Heart left ventricle (tissue), 16 donors: ENCODE measurements around the gene CLDN24. TPM values are rescaled to one million over a fixed set of nuclear protein-coding genes. Genes with fewer than 3 reads are reported as not detected.

ENCODE experiments used
- ATAC-seq, 4 donors: fragments of 200-7000 bp; cut with Tn5 transposase; one replicate each; pipeline ENCODE4 v1.9.1; 2020 to 2022; ENCODE audit warnings: moderate library complexity in 4 of 4, mild to moderate bottlenecking in 3 of 4, moderate number of reproducible peaks in 1 of 4
- DNase-seq, 5 donors: peaks; one replicate each; pipeline ENCODE4 v3.0.0-alpha.2; 2020
- H3K27ac ChIP-seq, 12 donors: fragments of 200-600 bp; sonication (generic) in 4 of 12; one replicate each; pipeline versions ENCODE4 v1.5.0 to v1.8.0; 2016 to 2022; ENCODE audit warnings: mild to moderate bottlenecking in 2 of 12
- H3K27me3 ChIP-seq, 9 donors: fragments of 200-600 bp; sonication (generic) in 2 of 9; one replicate each; pipeline versions ENCODE4 v1.5.1 to v1.8.0; 2016 to 2022; ENCODE audit warnings: mild to moderate bottlenecking in 3 of 9
- H3K36me3 ChIP-seq, 9 donors: fragments of 200-600 bp; sonication (generic) in 2 of 9; one replicate each; pipeline versions ENCODE4 v1.5.0 to v1.8.0; 2018 to 2022; ENCODE audit warnings: mild to moderate bottlenecking in 2 of 9
- H3K4me1 ChIP-seq, 12 donors: fragments of 200-600 bp; sonication (generic) in 4 of 12; one replicate each; pipeline versions ENCODE4 v1.5.0 to v1.8.0; 2016 to 2022; ENCODE audit warnings: mild to moderate bottlenecking in 3 of 12
- H3K4me3 ChIP-seq, 12 donors: fragments of 200-600 bp; sonication (generic) in 4 of 12; one replicate each; pipeline versions ENCODE4 v1.5.0 to v1.8.0; 2017 to 2022; ENCODE audit warnings: mild to moderate bottlenecking in 9 of 12, moderate library complexity in 4 of 12
- H3K9me3 ChIP-seq, 12 donors: fragments of 200-600 bp; sonication (generic) in 4 of 12; one replicate each; pipeline versions ENCODE4 v1.5.0 to v1.8.0; 2016 to 2022; ENCODE audit warnings: mild to moderate bottlenecking in 1 of 12
- POLR2A ChIP-seq, 2 donors: fragments of 450-650 bp; IDR thresholded peaks; one replicate each; pipeline ENCODE4 v1.6.1; 2017; ENCODE audit warnings: antibody characterized with exemption in 2 of 2, mild to moderate bottlenecking in 2 of 2, moderate library complexity in 2 of 2
- WGBS, 4 donors: extraction: QIAGEN DNeasy Blood & Tissue Kit in 2 of 4; methylation state at CpG; one replicate each; pipeline versions ENCODE4 v1.1.5 to v1.1.7; 2013 to 2018; 5-methylcytosine and 5-hydroxymethylcytosine counted together
- intact Hi-C, 10 donors: fragments of 100-400 bp; cut with DNase I; formaldehyde crosslinking; loops; one replicate each; pipeline versions ENCODE4 v1.11.1 to v1.14.2; 2022
- polyA plus RNA-seq, 2 donors: library from polyadenylated mRNA; stranded (reverse); fragments of 200-250 nt; gene quantifications; one replicate each; pipeline ENCODE4 v1.2.3, GENCODE V29; 2013
- total RNA-seq, 9 donors: library from RNA; depleted of rRNA in 2 of 9; stranded (reverse); fragments of >200 nt in 2 of 9; fragmentation: NEBNext Ultra II Directional in 3 of 9; extraction: Animal tissue kit (Norgen Biotek cat#: 25700) in 3 of 9; gene quantifications; one replicate each; pipeline versions ENCODE4 v1.1.0 to v1.2.4, GENCODE V29; 2016 to 2023
- TF ChIP-seq, protein P1 (sequence below), 12 donors: fragments of 200-600 bp; sonication (generic) in 4 of 12; IDR thresholded peaks; one replicate each; pipeline versions ENCODE4 v1.5.0 to v1.8.0; 2018 to 2022; ENCODE audit warnings: antibody characterized with exemption in 12 of 12, mild to moderate bottlenecking in 5 of 12
- donor health status: ischemic (EF 13 %, LVEDD 7.1; RV severe dilation, severe dysfunction).
- donor health status: healthy with polysubstance abuse.
- donor health status: DM: no; HTN: yes; CAD: no.
- donor health status: DM: no; HTN: no; CAD: no.
- donor health status: ischemic (EF 25% LVEDD 6.9; RV normal size, moderate dysfunction).
- donor health status: ischemic (EF 25% LVEDD 5.7; RV mildly dilated, moderate dysfunction).
- donor health status: healthy.
- donor health status: DM: yes; HTN: yes; CAD: no.
- donor health status: ischemic (EF 35%, LVEDD 5.7; RV mildly dilated, moderate dysfunction).
- donor health status: nonischemic (EF 11% LVEDD 7.7; RV severe dilation, severe dysfunction).
- donor health status: DM: yes; HTN: yes; CAD: no.
- donor health status: PGD.
- donor health status: ischemic (EF 29% LVEDD 5.4; RV normal size, mild dysfunction).
- donor health status: nonischemic (EF 23%, LVEDD 6.1; RV moderate dilation, normal function).

The CLDN24 gene
- total and polyA plus RNA-seq, 11 donors: not detected

DNA sequence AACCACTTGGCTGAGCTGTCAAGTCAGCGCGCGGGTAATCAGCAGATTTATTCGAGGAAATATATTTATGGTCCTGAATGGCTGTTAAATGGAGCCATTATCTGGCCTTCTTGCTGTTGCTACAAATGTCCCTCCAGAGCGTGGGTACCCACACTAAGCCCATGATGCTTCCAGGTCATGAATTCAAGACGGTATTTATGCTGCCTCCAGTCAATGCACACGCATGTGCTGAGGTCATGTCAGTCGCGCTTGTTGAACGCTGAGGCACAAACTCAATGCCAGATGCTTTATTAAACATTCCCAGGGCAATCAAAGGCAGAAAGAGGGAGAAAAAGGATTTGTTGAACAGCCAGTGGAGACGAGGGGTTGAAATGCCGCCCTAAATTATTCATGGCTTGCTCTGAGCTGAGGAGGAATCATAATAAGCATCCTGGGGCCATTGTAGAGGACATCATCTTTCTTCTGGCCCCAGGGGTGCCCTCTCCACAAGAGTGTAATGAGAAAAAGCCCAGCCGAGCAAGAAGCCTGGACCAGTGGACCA, 36.1 kb upstream of the CLDN24 start:
- ATAC-seq: no peak
- no peak for TF ChIP-seq POLR2A (IDR thresholded peaks at IDR 0.05)
- intact Hi-C loops: no loop called here
- Histone ChIP-seq H3K9me3 (peaks cover 0 to 8% (median 0%) of the 10 kb centered on the region in 12 donors), H3K4me3 (no peak overlapping the region), H3K4me1 (no peaks in the 10 kb centered on the region), H3K36me3 (no peaks in the 10 kb centered on the region), H3K27me3 (peaks cover 0 to 9% (median 0%) of the 10 kb centered on the region in 9 donors), H3K27ac (no peak overlapping the region)
- 87 to 92% (median 88%) methylated on average over 13 of the region's 13 CpGs for WGBS, 4 donors
- DNase-seq: no peak

DNA sequence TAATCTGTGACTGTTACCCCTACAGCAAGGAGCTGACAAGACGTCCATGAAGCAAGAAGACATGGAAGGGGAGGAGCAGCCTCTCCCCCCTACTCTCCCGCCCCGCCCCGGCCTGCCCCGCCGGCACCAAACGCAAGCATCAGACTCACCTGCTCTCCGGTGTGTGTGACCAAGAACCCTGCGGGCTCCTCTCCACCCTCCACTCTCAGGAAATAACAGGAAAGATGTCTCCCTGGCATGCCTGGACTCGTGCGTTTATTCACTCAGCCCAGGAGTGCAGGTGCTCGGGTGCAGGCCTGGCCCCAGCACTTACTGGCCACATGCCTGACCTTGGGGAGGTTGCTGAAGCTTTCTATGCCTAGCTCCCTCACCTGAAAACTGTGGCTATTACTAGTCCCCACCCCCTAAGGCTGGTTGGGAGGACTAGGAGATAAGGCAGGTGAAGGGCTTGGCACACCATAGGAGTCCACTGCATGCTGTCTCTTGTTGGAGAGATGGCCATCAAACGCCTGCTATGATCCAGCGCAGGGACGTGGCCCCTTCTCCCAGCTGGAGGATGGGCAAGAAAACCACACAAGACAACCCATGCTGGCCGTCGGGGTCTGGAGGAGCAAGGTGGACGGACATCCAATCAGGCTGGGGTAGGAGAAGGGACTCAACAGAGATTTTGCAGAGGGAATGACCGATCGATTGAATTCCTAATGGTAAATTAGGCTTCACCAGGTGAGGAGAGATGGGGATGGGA, 34.9 kb upstream of the CLDN24 start:
- H3K4me3 ChIP-seq: no peak overlapping the region
- ATAC-seq (no peak), DNase-seq (no peak)
- intact Hi-C loops: no loop called here
- H3K27ac ChIP-seq: no peak overlapping the region
- peaks cover 0 to 9% (median 0%) of the 10 kb centered on the region in 9 donors for H3K27me3 ChIP-seq
- WGBS, 4 donors: 87 to 91% (median 89%) methylated on average over 20 of the region's 20 CpGs
- no peaks in the 10 kb centered on the region for H3K36me3 ChIP-seq
- peaks cover 0 to 8% (median 0%) of the 10 kb centered on the region in 12 donors for H3K9me3 ChIP-seq
- no peak for TF ChIP-seq POLR2A (IDR thresholded peaks at IDR 0.05)
- TF ChIP-seq, protein P1, sequence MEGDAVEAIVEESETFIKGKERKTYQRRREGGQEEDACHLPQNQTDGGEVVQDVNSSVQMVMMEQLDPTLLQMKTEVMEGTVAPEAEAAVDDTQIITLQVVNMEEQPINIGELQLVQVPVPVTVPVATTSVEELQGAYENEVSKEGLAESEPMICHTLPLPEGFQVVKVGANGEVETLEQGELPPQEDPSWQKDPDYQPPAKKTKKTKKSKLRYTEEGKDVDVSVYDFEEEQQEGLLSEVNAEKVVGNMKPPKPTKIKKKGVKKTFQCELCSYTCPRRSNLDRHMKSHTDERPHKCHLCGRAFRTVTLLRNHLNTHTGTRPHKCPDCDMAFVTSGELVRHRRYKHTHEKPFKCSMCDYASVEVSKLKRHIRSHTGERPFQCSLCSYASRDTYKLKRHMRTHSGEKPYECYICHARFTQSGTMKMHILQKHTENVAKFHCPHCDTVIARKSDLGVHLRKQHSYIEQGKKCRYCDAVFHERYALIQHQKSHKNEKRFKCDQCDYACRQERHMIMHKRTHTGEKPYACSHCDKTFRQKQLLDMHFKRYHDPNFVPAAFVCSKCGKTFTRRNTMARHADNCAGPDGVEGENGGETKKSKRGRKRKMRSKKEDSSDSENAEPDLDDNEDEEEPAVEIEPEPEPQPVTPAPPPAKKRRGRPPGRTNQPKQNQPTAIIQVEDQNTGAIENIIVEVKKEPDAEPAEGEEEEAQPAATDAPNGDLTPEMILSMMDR (IDR thresholded peaks at IDR 0.05): no peak
- H3K4me1 ChIP-seq: no peaks in the 10 kb centered on the region

DNA sequence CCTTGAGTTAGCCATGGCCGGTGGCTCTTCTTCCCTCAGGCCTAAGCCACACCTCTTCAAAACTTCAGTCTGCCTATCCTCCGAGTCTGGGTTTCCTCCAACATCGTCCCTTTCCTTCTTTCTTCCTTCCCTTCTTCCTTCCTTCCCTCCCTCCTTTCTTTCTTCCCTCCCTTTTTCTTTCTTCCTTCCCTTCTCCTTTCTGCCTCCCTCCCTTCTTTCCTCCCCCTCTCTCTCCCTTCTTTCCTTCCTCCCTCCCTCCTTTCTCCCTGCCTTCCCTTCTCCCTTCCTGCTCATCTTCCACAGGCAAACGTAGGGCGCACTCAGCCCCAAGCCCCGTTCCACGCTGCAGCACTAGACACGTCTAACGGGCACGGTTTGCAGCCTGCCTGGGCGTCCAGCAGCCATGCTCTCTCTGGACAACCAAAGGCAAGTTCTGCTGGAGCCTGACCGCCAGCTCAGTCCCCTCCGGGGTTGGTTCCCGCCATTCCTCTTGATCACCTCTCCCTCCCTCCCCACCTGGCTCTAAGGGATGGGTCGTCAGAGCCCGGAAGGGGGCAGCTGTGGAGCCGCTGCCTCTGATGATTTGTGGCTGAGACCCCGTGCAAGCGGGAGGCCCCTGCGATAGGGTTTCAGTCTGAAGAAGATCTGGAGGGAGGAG, 34.1 kb upstream of the CLDN24 start:
- Histone ChIP-seq H3K9me3 (peaks cover 0 to 3% (median 0%) of the 10 kb centered on the region in 12 donors), H3K36me3 (no peaks in the 10 kb centered on the region), H3K4me1 (no peaks in the 10 kb centered on the region), H3K27ac (no peak overlapping the region), H3K4me3 (no peak overlapping the region), H3K27me3 (peaks cover 0 to 9% (median 0%) of the 10 kb centered on the region in 9 donors)
- intact Hi-C loops: no loop called here
- no peak for TF ChIP-seq POLR2A (IDR thresholded peaks at IDR 0.05)
- TF ChIP-seq, protein P1 (IDR thresholded peaks at IDR 0.05): no peak
- WGBS, 4 donors: 84 to 89% (median 87%) methylated on average over 20 of the region's 20 CpGs
- ATAC-seq (no peak), DNase-seq (no peak)

DNA sequence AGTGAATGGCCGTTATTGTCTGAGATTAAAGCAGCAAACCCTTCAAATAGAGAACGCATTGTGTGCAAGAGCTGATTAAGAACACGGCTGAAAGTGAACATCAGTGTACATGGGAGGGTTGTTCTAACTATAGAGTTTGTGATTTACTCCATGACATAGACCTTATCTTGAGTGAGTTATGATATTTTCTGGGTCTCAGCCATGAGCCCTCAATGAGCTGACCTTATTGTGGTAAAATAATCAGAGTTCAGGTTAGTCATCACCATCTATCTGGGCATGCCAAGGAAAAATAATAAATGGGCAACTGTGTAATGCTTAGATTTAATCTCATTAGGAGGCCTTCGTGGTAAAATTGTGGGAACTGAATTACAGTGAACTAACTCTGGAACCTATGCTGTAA, 33.2 kb upstream of the CLDN24 start:
- no peaks in the 10 kb centered on the region for H3K36me3 ChIP-seq
- no peak overlapping the region for H3K27ac ChIP-seq
- no peaks in the 10 kb centered on the region for H3K9me3 ChIP-seq
- intact Hi-C loops: no loop called here
- peaks cover 0 to 13% (median 0%) of the 10 kb centered on the region in 9 donors for H3K27me3 ChIP-seq
- no peak for ATAC-seq
- no peaks in the 10 kb centered on the region for H3K4me1 ChIP-seq
- WGBS, 4 donors: 49 to 59% (median 56%) methylated on average over 4 of the region's 4 CpGs
- DNase-seq: no peak
- TF ChIP-seq POLR2A (IDR thresholded peaks at IDR 0.05): no peak
- no peak overlapping the region for H3K4me3 ChIP-seq

DNA sequence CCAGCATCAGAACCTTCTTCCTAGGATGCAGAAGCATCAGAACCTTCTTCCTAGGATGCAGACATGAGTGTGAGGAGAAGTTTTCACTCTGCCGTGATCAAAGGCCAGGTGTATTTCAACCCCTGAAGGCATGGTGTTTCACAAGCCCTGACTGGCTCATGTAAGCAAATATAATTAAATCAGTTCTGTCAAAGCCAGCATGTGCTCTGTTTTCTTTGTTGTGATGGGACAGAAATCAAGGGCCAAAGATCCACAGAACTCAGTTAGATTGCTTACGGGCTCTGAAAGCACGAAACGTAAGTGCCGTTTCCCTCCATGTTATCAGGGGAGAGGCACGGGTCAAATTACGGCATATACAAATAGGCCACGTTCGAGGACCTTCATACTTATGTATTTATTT, 32.0 kb upstream of the CLDN24 start:
- ATAC-seq (no peak), DNase-seq (no peak)
- Histone ChIP-seq H3K27me3 (peaks cover 0 to 13% (median 0%) of the 10 kb centered on the region in 9 donors), H3K4me1 (peaks cover 0 to 6% (median 0%) of the 10 kb centered on the region in 12 donors), H3K27ac (no peak overlapping the region), H3K9me3 (no peaks in the 10 kb centered on the region), H3K36me3 (no peaks in the 10 kb centered on the region), H3K4me3 (no peak overlapping the region)
- 70 to 75% (median 74%) methylated on average over 9 of the region's 9 CpGs for WGBS, 4 donors
- intact Hi-C loops: no loop called here
- no peak for TF ChIP-seq POLR2A (IDR thresholded peaks at IDR 0.05)
- TF ChIP-seq, protein P1 (IDR thresholded peaks at IDR 0.05): no peak
